Stimulated activated CD4-positive, alpha-beta T cell treated with anti-CD3 and anti-CD28 coated beads, Interleukin-4, amount 100 ng/mL, for 48 hours (primary cell): ENCODE data around the gene ZNF644.
"Not testable (repeated sequence)": the region's sequence is repeated elsewhere in the genome, so short reads cannot be mapped to it uniquely, and the experiment has no call there.

Experiments used
- DNase-seq, 2 donors: peaks; one replicate each; pipeline ENCODE4 v3.0.0-alpha.2; 2020; ENCODE audit warnings: low read depth in 2 of 2

Gene ZNF644

GRCh38 chr1:90927674-90928073 lies 94.2 kb downstream of the ZNF644 start:
- not testable (repeated sequence) for DNase-seq

GRCh38 chr1:90926971-90927370 lies 94.9 kb downstream of the ZNF644 start:
- DNase-seq, result no peak

- no peak for DNase-seq
Observed at GRCh38 chr1:90925928-90926869, 95.6 kb downstream of the ZNF644 start.

- no peak for DNase-seq
Observed at GRCh38 chr1:90924982-90925381, 96.9 kb downstream of the ZNF644 start.

GRCh38 chr1:90922996-90923395 lies 98.8 kb downstream of the ZNF644 start:
- DNase-seq, result no peak

- no peak for DNase-seq
Observed at GRCh38 chr1:90922202-90922601, 99.6 kb downstream of the ZNF644 start.

GRCh38 chr1:90919900-90920299 lies 101.9 kb downstream of the ZNF644 start:
- DNase-seq, result no peak

DNA sequence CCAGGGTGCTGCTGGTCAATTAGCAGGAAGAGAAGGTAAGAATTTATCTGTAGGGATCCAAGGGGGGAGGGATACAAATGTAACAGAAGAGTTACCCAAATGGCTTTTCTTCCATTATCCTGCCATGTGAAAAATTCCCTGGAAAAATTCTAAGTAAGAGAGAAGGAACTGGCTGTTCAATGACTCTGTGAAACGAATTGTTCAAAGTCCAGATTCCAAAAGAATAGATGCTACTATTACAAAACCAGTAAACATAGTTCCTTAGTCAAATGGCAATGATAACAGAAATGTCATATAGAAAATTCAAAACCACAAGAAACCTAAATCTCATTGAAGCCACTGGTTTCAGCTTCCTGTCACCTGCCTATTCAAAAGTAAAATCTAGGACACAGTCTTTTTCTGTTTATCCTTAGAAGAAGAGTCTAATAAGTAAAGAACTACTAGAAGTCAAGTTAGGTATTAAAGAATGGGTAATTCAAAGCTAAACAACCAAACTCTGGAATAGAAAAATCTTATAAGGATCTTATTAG lies 102.6 kb downstream of the ZNF644 start:
- no peak for DNase-seq

DNA sequence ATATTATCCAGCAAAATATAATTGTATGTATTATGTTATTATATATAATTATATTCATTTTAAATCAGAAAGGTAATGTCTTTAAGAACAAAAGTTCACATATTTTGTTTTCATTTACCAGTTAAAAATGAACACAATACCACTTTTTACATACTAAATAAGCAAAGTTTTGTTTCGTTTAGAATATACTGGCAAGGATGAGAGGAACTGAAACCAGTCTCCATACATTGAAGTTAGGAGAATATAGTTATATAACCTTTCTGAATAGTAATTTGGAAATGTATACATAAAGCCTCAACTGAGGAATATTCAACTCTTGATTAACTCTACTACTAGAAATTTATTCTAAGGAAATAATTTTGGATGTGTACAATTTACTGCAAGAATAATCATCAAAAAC lies 110.5 kb downstream of the ZNF644 start:
- no peak for DNase-seq

- DNase-seq, result no peak
Observed at GRCh38 chr1:90902672-90903071, 119.2 kb downstream of the ZNF644 start.

GRCh38 chr1:90899263-90899662 lies 122.6 kb downstream of the ZNF644 start:
- DNase-seq, result no peak

DNA sequence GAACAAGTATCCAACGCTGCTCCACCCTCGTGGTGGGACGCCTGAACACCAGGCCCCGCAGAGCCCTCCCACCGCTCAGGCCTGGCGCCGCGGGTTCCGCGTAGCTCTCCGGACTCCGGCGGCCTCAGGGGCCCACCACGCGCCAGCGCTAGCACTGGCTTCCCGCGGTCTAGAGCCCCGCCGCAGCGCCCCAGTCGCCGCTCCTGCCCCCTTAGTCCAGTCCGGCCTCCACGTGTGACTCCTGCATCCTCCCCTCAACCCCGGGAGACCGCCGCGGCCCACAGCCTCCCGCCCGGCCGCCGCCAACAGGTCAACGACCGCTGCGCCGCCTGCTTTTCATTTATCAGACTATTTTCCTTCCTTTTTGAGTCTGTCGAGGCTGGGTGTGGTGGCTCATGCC lies 128.2 kb downstream of the ZNF644 start:
- not testable (repeated sequence) for DNase-seq

DNA sequence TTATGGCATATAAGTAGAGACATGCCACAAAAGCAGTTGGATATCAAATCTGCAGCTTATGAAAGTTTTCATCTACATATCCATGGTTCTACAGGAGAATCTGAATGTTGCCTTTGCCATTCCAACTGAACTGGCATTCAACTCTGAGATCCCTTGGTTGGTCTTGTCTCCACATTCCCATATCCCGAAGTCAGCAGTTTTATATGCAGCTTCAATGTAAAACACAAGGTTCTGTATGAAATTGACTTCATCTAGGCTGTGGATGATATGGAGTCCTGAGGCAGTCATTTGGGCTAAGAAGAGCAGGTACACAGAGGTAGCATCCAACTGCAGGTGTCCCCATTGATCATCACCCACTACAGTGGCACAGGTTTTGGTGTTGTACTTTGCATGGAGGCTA lies 129.0 kb downstream of the ZNF644 start:
- not testable (repeated sequence) for DNase-seq

DNA sequence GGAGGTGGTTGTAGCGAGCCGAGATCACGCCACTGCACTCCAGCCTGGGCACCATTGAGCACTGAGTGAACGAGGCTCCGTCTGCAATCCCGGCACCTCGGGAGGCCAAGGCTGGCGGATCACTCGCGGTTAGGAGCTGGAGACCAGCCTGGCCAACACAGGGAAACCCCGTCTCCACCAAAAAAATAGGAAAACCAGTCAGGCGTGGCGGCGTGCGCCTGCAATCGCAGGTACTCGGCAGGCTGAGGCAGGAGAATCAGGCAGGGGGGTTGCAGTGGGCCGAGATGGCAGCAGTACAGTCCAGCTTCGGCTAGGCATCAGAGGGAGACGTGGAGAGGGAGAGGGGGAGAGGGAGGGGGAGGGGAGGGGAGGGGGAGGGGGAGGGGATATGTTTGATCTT lies 129.6 kb downstream of the ZNF644 start:
- DNase-seq, result not testable (repeated sequence)

GRCh38 chr1:90891756-90892155 lies 130.1 kb downstream of the ZNF644 start:
- DNase-seq, result not testable (repeated sequence)

- no peak for DNase-seq
Observed at GRCh38 chr1:90882221-90882620, 139.6 kb downstream of the ZNF644 start.

GRCh38 chr1:90881034-90881433 lies 140.8 kb downstream of the ZNF644 start:
- no peak for DNase-seq

- DNase-seq, result no peak
Observed at GRCh38 chr1:90879281-90879680, 142.6 kb downstream of the ZNF644 start.

DNA sequence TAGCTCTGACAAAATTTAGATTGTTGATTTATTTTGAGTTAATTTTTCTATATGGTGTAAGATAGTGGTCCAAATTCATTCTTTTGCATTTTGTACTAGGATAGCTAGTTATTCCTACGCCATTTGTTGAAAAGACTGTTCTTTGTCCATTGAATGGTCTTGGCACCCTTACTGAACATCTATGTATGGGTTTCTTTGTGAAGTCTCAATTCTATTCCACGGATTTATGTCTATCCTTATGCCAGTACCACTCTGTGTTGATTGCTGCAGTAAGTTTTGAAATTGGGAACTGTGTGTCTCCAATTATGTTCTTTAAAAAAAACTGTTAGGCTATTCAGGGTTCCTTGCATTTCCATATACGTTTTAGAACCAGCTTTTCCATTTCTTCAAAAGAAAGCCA lies 145.7 kb downstream of the ZNF644 start:
- no peak for DNase-seq
